ENCODE measurements around the gene CD36.
"Not testable (repeated sequence)": the region's sequence is repeated elsewhere in the genome, so short reads cannot be mapped to it uniquely, and the experiment has no call there.

CD36 gene

GRCh38 chr7:80656029-80656428 lies 17.6 kb downstream of the CD36 start:
- DNase-seq, result no peak

GRCh38 chr7:80659120-80660055 lies 20.9 kb downstream of the CD36 start:
- peak in 1 of 2 experiments; percentile 18 for DNase-seq

- DNase-seq, result no peak
These were observed 22.5 kb downstream of the CD36 start for GRCh38 chr7:80660939-80661338.

DNA sequence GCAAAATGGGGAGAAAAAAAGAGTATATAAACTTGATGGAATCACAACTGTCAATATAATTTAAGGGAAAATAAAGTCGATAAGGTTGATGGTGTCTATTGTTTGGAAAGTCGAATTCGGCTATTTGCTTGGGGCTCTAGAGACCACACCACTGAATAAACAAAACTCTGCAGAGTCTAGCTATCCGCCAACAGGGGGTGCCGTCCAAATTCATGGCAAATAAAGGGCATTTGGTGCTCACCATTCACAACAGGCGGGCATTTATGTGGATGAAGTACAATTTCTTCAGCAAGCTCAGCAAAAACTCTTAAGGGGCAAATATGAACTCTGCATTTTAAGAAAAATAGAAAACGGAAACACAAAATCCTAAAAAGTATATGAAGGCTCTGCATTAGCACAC lies 23.3 kb downstream of the CD36 start:
- no peak for DNase-seq

- no peak for DNase-seq
These were observed 23.8 kb downstream of the CD36 start for GRCh38 chr7:80662252-80662651.

- DNase-seq, result no peak
These were observed 27.1 kb downstream of the CD36 start for GRCh38 chr7:80665526-80665925.

- DNase-seq, result no peak
These were observed 27.9 kb downstream of the CD36 start for GRCh38 chr7:80666376-80666775.

DNA sequence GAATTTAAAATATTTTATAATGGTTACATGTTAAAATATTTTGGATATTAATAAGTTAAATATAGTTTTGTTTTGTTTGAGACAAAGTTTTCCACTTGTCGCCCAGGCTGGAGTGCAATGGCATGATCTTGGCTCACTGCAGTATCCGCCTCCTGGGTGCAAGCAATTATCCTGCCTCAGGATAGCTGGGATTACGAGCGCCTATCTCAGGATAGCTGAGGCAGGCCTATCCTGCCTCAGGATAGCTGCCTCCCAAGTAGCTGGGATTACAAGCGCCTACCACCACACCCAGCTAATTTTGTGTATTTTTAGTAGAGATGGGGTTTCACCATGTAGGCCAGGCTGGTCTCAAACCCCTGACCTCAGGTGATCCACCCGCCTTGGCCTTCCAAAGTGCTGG lies 30.9 kb downstream of the CD36 start:
- DNase-seq, result not testable (repeated sequence)

DNA sequence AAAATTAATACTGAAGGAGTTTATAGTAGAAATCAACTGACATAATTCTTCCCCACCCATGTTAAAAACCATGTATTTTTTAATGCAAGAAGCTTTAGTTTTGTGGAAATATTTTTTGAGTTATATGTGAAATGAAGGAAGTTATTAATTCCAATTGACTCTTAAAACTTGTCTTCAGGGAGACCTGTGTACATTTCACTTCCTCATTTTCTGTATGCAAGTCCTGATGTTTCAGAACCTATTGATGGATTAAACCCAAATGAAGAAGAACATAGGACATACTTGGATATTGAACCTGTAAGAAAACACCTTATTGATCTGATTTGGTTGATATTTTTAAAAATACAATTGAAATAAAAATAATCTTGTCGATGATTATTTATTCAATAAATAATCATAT lies 33.3 kb downstream of the CD36 start:
- no peak for DNase-seq

DNA sequence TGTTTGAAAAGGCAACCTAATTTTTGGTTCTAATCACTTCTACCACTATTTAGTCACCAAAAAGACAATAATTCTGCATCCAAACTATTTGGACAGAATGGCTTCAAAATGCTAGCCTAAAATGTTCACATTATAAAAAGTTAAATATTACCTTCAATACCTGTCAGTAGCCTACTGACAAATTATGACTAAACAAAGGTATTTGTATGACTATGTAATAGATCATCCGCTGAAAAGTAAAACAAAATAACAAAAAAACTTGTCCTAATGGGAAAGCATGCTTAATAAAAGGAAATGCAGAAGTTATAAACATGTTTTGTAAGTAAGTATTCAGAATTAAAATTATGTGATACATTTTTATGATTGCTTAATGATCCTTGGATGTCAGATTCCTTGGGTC lies 36.6 kb downstream of the CD36 start:
- no peak for DNase-seq

GRCh38 chr7:80676404-80676803 lies 38.0 kb downstream of the CD36 start:
- DNase-seq, result no peak

- DNase-seq, result no peak
These were observed 39.2 kb downstream of the CD36 start for GRCh38 chr7:80677629-80678028.

- no peak for DNase-seq
These were observed 40.3 kb downstream of the CD36 start for GRCh38 chr7:80678707-80679106.

DNA sequence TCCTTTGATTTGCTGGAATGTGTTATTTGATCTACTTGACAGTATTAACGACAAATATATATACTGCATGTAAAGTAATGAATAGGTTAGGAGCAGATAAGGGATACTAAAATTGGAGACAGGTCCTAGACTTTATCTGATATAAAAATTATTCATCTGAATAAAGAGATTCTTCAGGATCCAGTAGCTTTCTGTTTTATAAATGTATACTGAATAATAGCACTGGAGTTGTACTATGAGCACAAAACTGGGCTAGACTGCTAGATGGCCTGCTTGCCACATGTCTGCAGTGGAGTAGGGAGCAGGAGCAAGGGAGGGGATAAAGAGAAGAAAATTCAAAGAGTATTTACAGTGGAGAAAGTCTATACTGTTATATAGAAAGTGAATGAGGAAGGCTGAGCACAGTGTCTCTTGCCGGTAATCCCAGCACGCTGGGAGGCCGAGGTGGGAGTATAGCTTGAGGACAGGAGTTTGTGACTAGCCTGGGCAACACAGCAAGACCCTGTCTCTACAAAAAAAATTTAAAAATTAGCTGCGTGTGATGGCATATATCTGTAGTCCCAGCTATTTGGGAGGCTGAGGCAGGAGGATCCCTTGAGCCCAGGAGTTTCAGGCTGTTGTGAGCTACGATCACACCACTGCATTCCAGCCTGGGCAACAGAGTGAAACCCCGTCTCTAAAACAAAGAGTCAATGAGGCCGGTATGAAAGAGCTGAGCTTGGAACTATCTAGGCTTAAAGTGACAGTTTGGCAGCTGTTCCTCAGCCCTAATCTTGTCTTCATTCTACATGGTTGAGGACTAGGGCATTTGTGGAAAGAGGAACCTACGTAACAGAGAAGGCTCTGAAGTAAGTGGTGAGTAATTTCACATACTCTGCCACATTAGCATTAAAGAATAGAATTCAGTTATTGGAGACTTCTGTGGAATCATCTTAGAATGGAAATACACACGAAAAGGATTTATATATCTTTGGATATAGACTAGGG lies 41.8 kb downstream of the CD36 start:
- no peak for DNase-seq

DNA sequence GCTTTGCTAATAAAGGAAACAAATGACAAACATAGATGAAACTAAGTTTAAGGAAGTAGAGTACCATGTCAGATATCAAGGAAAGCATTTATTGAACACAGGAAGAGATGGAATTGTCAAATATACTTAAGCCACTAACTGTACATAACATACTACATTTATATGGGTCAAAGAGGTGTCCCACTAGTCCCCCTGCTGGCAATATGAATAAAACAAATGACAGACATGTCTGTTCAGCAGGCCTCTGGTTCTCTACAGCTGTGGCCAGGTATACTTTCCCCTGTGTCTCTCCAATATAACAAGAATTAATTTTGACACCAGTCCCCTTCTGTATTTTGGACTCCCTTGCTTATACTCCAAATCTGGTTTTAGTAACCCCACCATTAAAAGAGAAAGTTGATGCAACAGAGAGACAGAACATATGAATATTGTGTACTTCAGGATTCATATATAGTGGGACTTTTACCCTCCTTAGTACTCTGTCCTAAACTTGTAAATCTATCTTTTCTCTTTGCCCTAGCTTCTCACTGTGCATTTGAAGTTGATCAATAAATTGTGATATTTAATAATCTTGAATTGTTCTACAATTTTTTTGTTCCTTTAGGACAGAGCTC lies 42.9 kb downstream of the CD36 start:
- no peak for DNase-seq

- no peak for DNase-seq
These were observed 44.3 kb downstream of the CD36 start for GRCh38 chr7:80682744-80683143.

DNA sequence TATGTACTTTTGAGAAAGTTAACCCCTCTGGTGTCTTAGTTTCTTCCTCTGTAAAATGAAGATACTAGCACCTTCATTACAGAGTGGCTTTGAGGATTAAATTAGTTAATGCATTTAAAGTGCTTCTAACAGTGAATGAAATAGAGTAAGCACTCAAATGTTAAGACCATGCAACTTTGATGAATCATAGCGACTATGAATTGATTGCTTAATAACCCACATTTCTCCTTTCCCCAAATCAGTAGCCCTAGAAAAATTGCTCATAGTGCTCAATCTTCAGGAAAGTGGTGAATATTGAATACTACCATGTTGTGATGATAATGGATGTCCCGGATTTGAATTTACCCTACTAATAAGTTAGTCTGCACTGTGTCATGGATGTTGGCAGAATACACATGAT lies 48.1 kb downstream of the CD36 start:
- no peak for DNase-seq

DNA sequence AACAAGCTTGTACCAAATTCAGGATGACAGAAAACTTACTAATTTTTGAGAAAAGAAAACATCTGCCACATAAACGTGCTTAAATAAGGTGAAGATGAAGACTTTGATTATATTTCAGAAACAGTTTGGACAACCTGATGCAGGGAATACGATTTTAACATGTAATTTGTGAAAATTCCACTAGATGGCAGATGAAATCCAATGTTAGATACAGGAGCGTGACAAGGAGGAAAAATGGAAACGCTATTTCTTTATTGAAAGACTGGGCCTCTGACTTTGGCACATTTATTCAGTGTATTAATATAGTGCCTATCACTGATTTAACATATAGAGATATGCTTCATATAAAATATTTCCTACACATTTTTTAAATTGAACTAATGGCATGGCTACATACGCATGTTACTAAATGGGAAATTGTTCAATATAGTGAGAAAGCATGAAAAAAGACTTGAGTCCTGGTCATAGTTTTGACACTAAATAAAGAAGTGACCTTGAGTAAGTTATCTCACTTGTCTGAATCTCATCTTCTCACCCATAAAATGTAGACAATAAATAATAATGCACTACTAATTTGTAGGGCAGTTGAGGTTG lies 60.7 kb downstream of the CD36 start:
- peak; percentile 19 to 65 for DNase-seq

DNA sequence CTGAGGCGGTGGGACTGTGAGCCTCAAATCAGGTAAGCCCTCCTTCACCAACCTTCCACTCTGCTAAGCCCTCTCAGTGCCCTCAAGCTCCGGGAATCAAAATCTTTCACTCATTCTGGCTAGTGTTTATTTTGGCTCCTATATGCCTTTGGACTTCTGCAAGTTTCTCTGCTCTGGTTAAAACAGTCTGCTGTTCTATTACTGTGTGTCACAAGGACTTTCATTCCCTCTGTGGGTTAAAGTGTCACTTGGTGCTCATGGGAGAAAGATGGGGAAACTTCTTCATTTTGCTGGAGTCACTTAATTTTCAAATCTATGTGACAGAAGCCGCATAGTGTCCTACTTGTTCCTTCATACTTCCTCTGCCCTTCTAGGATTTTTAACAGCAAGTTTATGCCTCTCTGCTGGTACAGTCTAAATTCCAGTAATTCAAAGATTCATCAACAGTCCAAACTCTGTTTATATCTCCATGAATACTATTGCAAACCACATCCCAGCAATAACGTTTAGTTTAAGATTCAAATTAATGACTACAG lies 61.3 kb downstream of the CD36 start:
- no peak for DNase-seq

- no peak for DNase-seq
These were observed 64.8 kb downstream of the CD36 start for GRCh38 chr7:80703272-80703671.

- DNase-seq, result no peak
These were observed 66.8 kb downstream of the CD36 start for GRCh38 chr7:80705130-80705781.

- DNase-seq, result no peak
These were observed 68.9 kb downstream of the CD36 start for GRCh38 chr7:80707318-80707717.
